Liver (tissue), 9 donors: Measurements from ENCODE around the gene ZNF513. TPM values are rescaled to one million over a fixed set of nuclear protein-coding genes. Genes with fewer than 3 reads are reported as not detected.
"Not testable (repeated sequence)": the region's sequence is repeated elsewhere in the genome, so short reads cannot be mapped to it uniquely, and the experiment has no call there.

Source experiments
- DNase-seq: peaks from one replicate; pipeline ENCODE4 v3.0.0-alpha.2; 2017; ENCODE audit warnings: low spot score
- H3K27ac ChIP-seq, 2 donors: one replicate each; pipeline ENCODE4 v1.7.0; 2013; ENCODE audit warnings: inconsistent platforms in 2 of 2, low read length in 2 of 2, control low read depth in 1 of 2, low read depth in 1 of 2, mild to moderate bottlenecking in 1 of 2
- H3K27me3 ChIP-seq, 4 donors: one replicate each; pipeline versions ENCODE4 v1.6.1 to v1.7.0; 2013; ENCODE audit warnings: low read length in 3 of 4, inconsistent platforms in 1 of 4, mild to moderate bottlenecking in 1 of 4, moderate library complexity in 1 of 4; ENCODE audit not compliant: control insufficient read depth in 4 of 4, insufficient read depth in 4 of 4
- H3K36me3 ChIP-seq, 4 donors: one replicate each; pipeline versions ENCODE4 v1.6.1 to v1.7.0; 2013; ENCODE audit warnings: low read length in 3 of 4, mild to moderate bottlenecking in 3 of 4, low read depth in 1 of 4, moderate library complexity in 1 of 4; ENCODE audit not compliant: control insufficient read depth in 4 of 4, insufficient read depth in 3 of 4
- H3K4me1 ChIP-seq, 4 donors: one replicate each; pipeline versions ENCODE4 v1.6.1 to v1.7.0; 2013; ENCODE audit warnings: low read length in 3 of 4, mild to moderate bottlenecking in 3 of 4, moderate library complexity in 1 of 4; ENCODE audit not compliant: control insufficient read depth in 4 of 4, insufficient read depth in 4 of 4
- H3K4me3 ChIP-seq, 3 donors: one replicate each; pipeline versions ENCODE4 v1.6.1 to v1.7.0; 2013; ENCODE audit warnings: low read length in 3 of 3, control low read depth in 1 of 3, low read depth in 1 of 3, mild to moderate bottlenecking in 1 of 3
- H3K9ac ChIP-seq, 2 donors: one replicate each; pipeline ENCODE4 v1.7.0; 2013; ENCODE audit warnings: low read length in 2 of 2, mild to moderate bottlenecking in 2 of 2, moderate library complexity in 2 of 2, control low read depth in 1 of 2, low read depth in 1 of 2
- H3K9me3 ChIP-seq, 4 donors: one replicate each; pipeline versions ENCODE4 v1.6.1 to v1.7.0; 2013; ENCODE audit warnings: low read length in 3 of 4; ENCODE audit not compliant: control insufficient read depth in 4 of 4
- EGR1 ChIP-seq, 2 donors: IDR thresholded peaks; 2 replicates each; pipeline ENCODE4 v1.6.1; 2016 to 2018; ENCODE audit warnings: antibody characterized with exemption in 2 of 2, low read depth in 2 of 2
- FOXA1 ChIP-seq: IDR thresholded peaks from 2 replicates; pipeline ENCODE4 v1.6.1; 2016; ENCODE audit warnings: antibody characterized with exemption
- FOXA2 ChIP-seq: IDR thresholded peaks from 2 replicates; pipeline ENCODE4 v1.6.1; 2016; ENCODE audit warnings: antibody characterized with exemption
- GABPA ChIP-seq, 2 donors: IDR thresholded peaks in 1 of 2; conservative IDR thresholded peaks in 1 of 2; 2 replicates each; pipeline ENCODE4 v1.6.1; 2016; ENCODE audit warnings: antibody characterized with exemption in 2 of 2, mild to moderate bottlenecking in 1 of 2, moderate library complexity in 1 of 2
- HNF4A ChIP-seq, 2 donors: conservative IDR thresholded peaks; 2 replicates each; pipeline ENCODE4 v1.6.1; 2016; ENCODE audit warnings: antibody characterized with exemption in 2 of 2, mild to moderate bottlenecking in 2 of 2
- HNF4G ChIP-seq: IDR thresholded peaks from 2 replicates; pipeline ENCODE4 v1.6.1; 2016; ENCODE audit warnings: antibody characterized with exemption
- JUND ChIP-seq, 2 donors: IDR thresholded peaks; 2 replicates each; pipeline ENCODE4 v1.6.1; 2016; ENCODE audit warnings: antibody characterized with exemption in 2 of 2
- NR2F2 ChIP-seq: IDR thresholded peaks from 2 replicates; pipeline ENCODE4 v1.6.1; 2016; ENCODE audit warnings: antibody characterized with exemption
- RXRA ChIP-seq, 2 donors: IDR thresholded peaks; 2 replicates each; pipeline ENCODE4 v1.6.1; 2017 to 2018; ENCODE audit warnings: antibody characterized with exemption in 2 of 2, mild to moderate bottlenecking in 1 of 2
- WGBS: extraction: QIAGEN DNeasy Blood & Tissue Kit; methylation state at CpG from one replicate; pipeline ENCODE4 v1.1.7; 2013; 5-methylcytosine and 5-hydroxymethylcytosine counted together
- polyA plus RNA-seq, 2 donors: library from polyadenylated mRNA; stranded (reverse) in 1 of 2; unstranded in 1 of 2; fragments of 200-250 nt in 1 of 2; fragments of >200 nt in 1 of 2; fragmentation: Nextera tagmentation in 1 of 2; extraction: Ambion mirVana in 1 of 2; gene quantifications; one replicate each; pipeline versions ENCODE4 v1.2.1 to v1.2.3, GENCODE V29; 2013 to 2015
- total RNA-seq, 2 donors: library from RNA; depleted of rRNA; stranded (reverse); fragments of >200 nt; gene quantifications; one replicate each; pipeline ENCODE4 v1.2.3, GENCODE V29; 2014
- TF ChIP-seq, protein P1 (sequence below): IDR thresholded peaks from 2 replicates; pipeline ENCODE4 v1.6.1; 2016; ENCODE audit warnings: antibody characterized with exemption, mild to moderate bottlenecking
- TF ChIP-seq, protein P2 (sequence below): fragments of 150-350 bp; IDR thresholded peaks from 2 replicates; pipeline ENCODE4 v1.5.1; 2017; ENCODE audit warnings: improper control_type of control experiment, low read depth, low read length; ENCODE audit not compliant: missing input control
- TF ChIP-seq, protein P3 (sequence below): IDR thresholded peaks from 2 replicates; pipeline ENCODE4 v1.6.1; 2016; ENCODE audit warnings: antibody characterized with exemption
- TF ChIP-seq, protein P4 (sequence below): IDR thresholded peaks from 2 replicates; pipeline ENCODE4 v1.6.1; 2016; ENCODE audit warnings: antibody characterized with exemption
- TF ChIP-seq, protein P5 (sequence below): IDR thresholded peaks from 2 replicates; pipeline ENCODE4 v1.6.1; 2016; ENCODE audit warnings: antibody characterized with exemption
- donor health status: healthy.
- donor health status: healthy.
- donor health status: healthy.
- donor health status: healthy.
- donor health status: healthy.

ZNF513 gene
- total and polyA plus RNA-seq, 4 donors, result 2.9 to 11.2 (median 8.6) TPM

DNA sequence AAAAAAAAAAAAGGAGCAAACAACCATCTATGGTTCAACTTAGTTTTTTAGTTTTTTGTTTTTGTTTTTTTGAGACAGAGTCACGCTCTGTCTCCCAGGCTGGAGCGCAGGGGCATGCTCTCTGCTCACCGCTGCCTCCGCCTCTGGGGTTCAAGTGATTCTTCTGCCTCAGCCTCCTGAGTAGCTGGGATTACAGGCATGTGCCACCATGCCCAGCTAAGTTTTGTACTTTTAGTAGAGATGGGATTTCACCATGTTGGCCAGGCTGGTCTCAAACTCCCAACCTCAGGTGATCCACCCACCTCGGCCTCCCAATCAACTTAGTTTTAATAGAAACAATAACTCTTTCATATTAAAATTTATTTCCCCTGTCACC, 27.2 kb downstream of the ZNF513 start:
- WGBS, result 95% methylated on average over 5 of the region's 5 CpGs
- not testable (repeated sequence) for H3K9ac ChIP-seq, H3K36me3 ChIP-seq, H3K9me3 ChIP-seq, DNase-seq, H3K4me3 ChIP-seq, H3K27me3 ChIP-seq, H3K27ac ChIP-seq
- peaks cover 10 to 29% (median 25%) of the 10 kb centered on the region in 4 donors for H3K4me1 ChIP-seq

DNA sequence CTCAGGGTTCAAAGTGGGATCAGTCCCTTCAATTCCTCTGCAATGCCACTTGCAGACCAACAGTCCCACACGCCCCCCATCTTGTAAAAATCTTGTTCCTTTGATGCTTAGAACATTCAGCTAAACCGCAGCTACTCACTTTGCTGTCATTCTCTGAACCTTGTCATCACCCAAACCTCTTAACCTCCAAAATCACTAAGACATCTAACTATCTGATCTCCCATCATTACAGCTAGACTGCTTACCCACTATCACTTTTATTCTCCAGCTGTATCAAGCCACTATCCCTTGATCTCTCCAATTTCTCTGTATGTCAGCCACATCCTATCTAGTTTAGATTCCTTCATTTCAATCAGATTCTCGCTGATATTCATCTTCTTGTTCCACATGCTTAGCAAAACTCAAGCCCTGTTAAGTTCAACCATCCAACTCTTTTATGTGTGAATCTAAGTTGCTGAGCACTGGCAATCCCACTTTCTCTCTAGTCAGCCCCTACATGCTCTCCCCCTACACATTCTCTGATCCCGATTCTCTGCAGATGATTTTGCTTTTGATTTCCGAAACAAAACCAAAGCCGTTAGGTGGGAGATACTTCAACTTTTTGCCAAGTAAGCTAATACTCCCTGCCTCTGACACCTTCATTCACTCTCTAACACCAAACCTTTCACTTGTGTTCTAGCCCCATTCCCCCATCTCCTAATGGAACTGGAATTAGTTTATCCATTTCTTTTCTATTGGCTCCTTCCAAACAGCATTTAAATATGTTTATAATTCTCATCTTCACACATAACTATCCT, 28.5 kb downstream of the ZNF513 start:
- 89% methylated on average over 6 of the region's 6 CpGs for WGBS
- no peak for DNase-seq
- no peak overlapping the region for H3K4me3 ChIP-seq
- H3K4me1 ChIP-seq, result peaks cover 7 to 24% (median 18%) of the 10 kb centered on the region in 4 donors
- no peaks in the 10 kb centered on the region for H3K9me3 ChIP-seq
- no peak for TF ChIP-seq FOXA2
- TF ChIP-seq HNF4G, result no peak
- TF ChIP-seq, protein P1, sequence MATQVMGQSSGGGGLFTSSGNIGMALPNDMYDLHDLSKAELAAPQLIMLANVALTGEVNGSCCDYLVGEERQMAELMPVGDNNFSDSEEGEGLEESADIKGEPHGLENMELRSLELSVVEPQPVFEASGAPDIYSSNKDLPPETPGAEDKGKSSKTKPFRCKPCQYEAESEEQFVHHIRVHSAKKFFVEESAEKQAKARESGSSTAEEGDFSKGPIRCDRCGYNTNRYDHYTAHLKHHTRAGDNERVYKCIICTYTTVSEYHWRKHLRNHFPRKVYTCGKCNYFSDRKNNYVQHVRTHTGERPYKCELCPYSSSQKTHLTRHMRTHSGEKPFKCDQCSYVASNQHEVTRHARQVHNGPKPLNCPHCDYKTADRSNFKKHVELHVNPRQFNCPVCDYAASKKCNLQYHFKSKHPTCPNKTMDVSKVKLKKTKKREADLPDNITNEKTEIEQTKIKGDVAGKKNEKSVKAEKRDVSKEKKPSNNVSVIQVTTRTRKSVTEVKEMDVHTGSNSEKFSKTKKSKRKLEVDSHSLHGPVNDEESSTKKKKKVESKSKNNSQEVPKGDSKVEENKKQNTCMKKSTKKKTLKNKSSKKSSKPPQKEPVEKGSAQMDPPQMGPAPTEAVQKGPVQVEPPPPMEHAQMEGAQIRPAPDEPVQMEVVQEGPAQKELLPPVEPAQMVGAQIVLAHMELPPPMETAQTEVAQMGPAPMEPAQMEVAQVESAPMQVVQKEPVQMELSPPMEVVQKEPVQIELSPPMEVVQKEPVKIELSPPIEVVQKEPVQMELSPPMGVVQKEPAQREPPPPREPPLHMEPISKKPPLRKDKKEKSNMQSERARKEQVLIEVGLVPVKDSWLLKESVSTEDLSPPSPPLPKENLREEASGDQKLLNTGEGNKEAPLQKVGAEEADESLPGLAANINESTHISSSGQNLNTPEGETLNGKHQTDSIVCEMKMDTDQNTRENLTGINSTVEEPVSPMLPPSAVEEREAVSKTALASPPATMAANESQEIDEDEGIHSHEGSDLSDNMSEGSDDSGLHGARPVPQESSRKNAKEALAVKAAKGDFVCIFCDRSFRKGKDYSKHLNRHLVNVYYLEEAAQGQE, result no peak
- TF ChIP-seq, protein P2, sequence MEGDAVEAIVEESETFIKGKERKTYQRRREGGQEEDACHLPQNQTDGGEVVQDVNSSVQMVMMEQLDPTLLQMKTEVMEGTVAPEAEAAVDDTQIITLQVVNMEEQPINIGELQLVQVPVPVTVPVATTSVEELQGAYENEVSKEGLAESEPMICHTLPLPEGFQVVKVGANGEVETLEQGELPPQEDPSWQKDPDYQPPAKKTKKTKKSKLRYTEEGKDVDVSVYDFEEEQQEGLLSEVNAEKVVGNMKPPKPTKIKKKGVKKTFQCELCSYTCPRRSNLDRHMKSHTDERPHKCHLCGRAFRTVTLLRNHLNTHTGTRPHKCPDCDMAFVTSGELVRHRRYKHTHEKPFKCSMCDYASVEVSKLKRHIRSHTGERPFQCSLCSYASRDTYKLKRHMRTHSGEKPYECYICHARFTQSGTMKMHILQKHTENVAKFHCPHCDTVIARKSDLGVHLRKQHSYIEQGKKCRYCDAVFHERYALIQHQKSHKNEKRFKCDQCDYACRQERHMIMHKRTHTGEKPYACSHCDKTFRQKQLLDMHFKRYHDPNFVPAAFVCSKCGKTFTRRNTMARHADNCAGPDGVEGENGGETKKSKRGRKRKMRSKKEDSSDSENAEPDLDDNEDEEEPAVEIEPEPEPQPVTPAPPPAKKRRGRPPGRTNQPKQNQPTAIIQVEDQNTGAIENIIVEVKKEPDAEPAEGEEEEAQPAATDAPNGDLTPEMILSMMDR, result no peak
- TF ChIP-seq EGR1 (IDR thresholded peaks at IDR 0.05; ENCODE audit: low read depth in 2 of 2), result no peak
- TF ChIP-seq GABPA (IDR thresholded peaks at IDR 0.05 in 1 of 2, conservative IDR thresholded peaks at IDR 0.05 in 1 of 2), result no peak
- TF ChIP-seq FOXA1, result no peak
- TF ChIP-seq, protein P3, sequence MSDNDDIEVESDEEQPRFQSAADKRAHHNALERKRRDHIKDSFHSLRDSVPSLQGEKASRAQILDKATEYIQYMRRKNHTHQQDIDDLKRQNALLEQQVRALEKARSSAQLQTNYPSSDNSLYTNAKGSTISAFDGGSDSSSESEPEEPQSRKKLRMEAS, result no peak
- TF ChIP-seq, protein P4, sequence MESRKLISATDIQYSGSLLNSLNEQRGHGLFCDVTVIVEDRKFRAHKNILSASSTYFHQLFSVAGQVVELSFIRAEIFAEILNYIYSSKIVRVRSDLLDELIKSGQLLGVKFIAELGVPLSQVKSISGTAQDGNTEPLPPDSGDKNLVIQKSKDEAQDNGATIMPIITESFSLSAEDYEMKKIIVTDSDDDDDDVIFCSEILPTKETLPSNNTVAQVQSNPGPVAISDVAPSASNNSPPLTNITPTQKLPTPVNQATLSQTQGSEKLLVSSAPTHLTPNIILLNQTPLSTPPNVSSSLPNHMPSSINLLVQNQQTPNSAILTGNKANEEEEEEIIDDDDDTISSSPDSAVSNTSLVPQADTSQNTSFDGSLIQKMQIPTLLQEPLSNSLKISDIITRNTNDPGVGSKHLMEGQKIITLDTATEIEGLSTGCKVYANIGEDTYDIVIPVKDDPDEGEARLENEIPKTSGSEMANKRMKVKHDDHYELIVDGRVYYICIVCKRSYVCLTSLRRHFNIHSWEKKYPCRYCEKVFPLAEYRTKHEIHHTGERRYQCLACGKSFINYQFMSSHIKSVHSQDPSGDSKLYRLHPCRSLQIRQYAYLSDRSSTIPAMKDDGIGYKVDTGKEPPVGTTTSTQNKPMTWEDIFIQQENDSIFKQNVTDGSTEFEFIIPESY, result no peak
- TF ChIP-seq RXRA (IDR thresholded peaks at IDR 0.05), result no peak
- no peak for TF ChIP-seq HNF4A (conservative IDR thresholded peaks at IDR 0.05)
- TF ChIP-seq NR2F2, result no peak
- TF ChIP-seq JUND (IDR thresholded peaks at IDR 0.05), result no peak
- TF ChIP-seq, protein P5, sequence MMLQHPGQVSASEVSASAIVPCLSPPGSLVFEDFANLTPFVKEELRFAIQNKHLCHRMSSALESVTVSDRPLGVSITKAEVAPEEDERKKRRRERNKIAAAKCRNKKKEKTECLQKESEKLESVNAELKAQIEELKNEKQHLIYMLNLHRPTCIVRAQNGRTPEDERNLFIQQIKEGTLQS, result no peak
- H3K27me3 ChIP-seq, result no peaks in the 10 kb centered on the region
- no peak overlapping the region for H3K27ac ChIP-seq
- H3K9ac ChIP-seq, result no peak overlapping the region
- H3K36me3 ChIP-seq, result peaks cover 0 to 2% (median 0%) of the 10 kb centered on the region in 4 donors
